ENCODE data around the gene TFR2. TPM values are rescaled to one million over a fixed set of nuclear protein-coding genes. Genes with fewer than 3 reads are reported as not detected.

The TFR2 gene
- total and polyA plus RNA-seq, 2 of the 13 experiments (the other 11 are each of a cell fraction or from before 2014, with no cell fraction given) = 36.9 to 64.2 TPM

GRCh38 chr7:100611983-100612729 is 29.2 kb downstream of the TFR2 start, which contains the start of gene MOSPD3 (continued):
- TF ChIP-seq DPF2 (CRISPR knock-in tag; IDR thresholded peaks at IDR 0.05; ENCODE audit: borderline replicate concordance, low read depth) (no peak), TEAD3 (CRISPR knock-in tag; optimal IDR thresholded peaks at IDR 0.05; ENCODE audit: borderline replicate concordance) (peak; percentile 7), JUN (CRISPR knock-in tag; IDR thresholded peaks at IDR 0.05) (no peak), SMC3 (IDR thresholded peaks at IDR 0.05; ENCODE audit: low read length) (no peak), HNRNPLL (IDR thresholded peaks at IDR 0.05; ENCODE audit: low read depth, low read length, poor library complexity, severe bottlenecking) (peak; percentile 54), ELF4 (CRISPR knock-in tag; IDR thresholded peaks at IDR 0.05; ENCODE audit: borderline replicate concordance) (peak; percentile 70; the same call in 1 of the 2 replicates), ZNF142 (CRISPR knock-in tag; IDR thresholded peaks at IDR 0.05) (no peak), BCL6 (CRISPR knock-in tag; IDR thresholded peaks at IDR 0.05) (no peak), ZSCAN21 (CRISPR knock-in tag; IDR thresholded peaks at IDR 0.05; ENCODE audit: borderline replicate concordance) (no peak), RORA (CRISPR knock-in tag; IDR thresholded peaks at IDR 0.05) (no peak), ELF1 (CRISPR knock-in tag; IDR thresholded peaks at IDR 0.05) (peak; percentile 91), CTCF (CRISPR knock-in tag; IDR thresholded peaks at IDR 0.05) (no peak), AKAP8 (CRISPR knock-in tag; IDR thresholded peaks at IDR 0.05) (no peak), ZNF749 (CRISPR knock-in tag; IDR thresholded peaks at IDR 0.05; ENCODE audit: borderline replicate concordance) (no peak), GMEB2 (CRISPR knock-in tag; IDR thresholded peaks at IDR 0.05; ENCODE audit: low read depth) (no peak), FOXP4 (CRISPR knock-in tag; IDR thresholded peaks at IDR 0.05) (no peak), ERF (CRISPR knock-in tag; IDR thresholded peaks at IDR 0.05) (peak; percentile 17; the same call in 1 of the 2 replicates)
